ENCODE results near the gene TLR4.
A peak's percentile ranks its signal among the peaks of the same experiment; 100 is the strongest.

Gene TLR4

DNA sequence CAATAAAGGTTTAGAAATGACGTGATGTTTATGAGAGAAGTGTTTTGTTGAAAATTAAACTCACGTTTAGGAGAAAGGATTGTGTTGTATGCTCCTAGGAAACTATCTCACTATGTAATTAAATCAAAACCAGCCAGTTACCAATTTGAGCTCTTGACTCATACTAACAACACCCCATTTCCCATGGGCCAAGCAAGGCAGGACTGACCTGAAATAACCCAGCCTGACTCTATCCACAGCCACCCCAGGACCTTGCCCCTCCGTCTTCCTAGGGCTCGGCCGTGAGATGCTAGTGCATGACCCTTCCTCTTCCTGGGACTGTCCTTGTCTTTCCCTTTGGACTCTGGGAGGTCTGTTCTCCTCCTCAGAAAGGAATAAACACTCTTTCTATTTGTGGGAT, 16.4 kb downstream of the TLR4 start:
- no peak overlapping the region for H3K27ac ChIP-seq (ENCODE audit: insufficient read depth in 1 of 2, low read depth in 1 of 2, low read length in 2 of 2, poor library complexity in 1 of 2, severe bottlenecking in 2 of 2)
- no peak for DNase-seq
- H3K4me3 ChIP-seq (ENCODE audit: control insufficient read depth in 1 of 7, extremely low read depth in 1 of 7, insufficient read depth in 4 of 7, low read depth in 2 of 7, low read length in 6 of 7), result no peak overlapping the region
- POLR2A ChIA-PET, result no interaction called here
- no CpG with 5 or more reads among the region's 5 CpGs for WGBS (ENCODE audit: insufficient coverage)
- no peaks in the 10 kb centered on the region for H3K36me3 ChIP-seq (ENCODE audit: control insufficient read depth in 4 of 4, insufficient read depth in 4 of 4, low read length in 3 of 4)
- H3K4me1 ChIP-seq (ENCODE audit: control extremely low read depth in 1 of 4, control insufficient read depth in 4 of 4, insufficient read depth in 4 of 4, low read length in 3 of 4), result peaks cover 22 to 44% (median 33%) of the 10 kb centered on the region in 4 experiments
- H3K27me3 ChIP-seq (replicated peaks in 2 of 5; ENCODE audit: control insufficient read depth in 4 of 5, insufficient read depth in 5 of 5, low read length in 4 of 5), result no peaks in the 10 kb centered on the region
- CTCF ChIA-PET, result no interaction called here
- H3K9me3 ChIP-seq (ENCODE audit: control extremely low read depth in 1 of 5, control insufficient read depth in 4 of 5, insufficient read depth in 2 of 5, low read depth in 1 of 5, low read length in 4 of 5), result no peaks in the 10 kb centered on the region

GRCh38 chr9:117720987-117721386, 16.8 kb downstream of the TLR4 start:
- ChIA-PET POLR2A (no interaction called here), CTCF (no interaction called here)
- DNase-seq, result no peak
- H3K4me1 ChIP-seq (ENCODE audit: control extremely low read depth in 1 of 4, control insufficient read depth in 4 of 4, insufficient read depth in 4 of 4, low read length in 3 of 4), result peaks cover 26 to 48% (median 34%) of the 10 kb centered on the region in 4 experiments
- no peaks in the 10 kb centered on the region for H3K27me3 ChIP-seq (replicated peaks in 2 of 5; ENCODE audit: control insufficient read depth in 4 of 5, insufficient read depth in 5 of 5, low read length in 4 of 5)
- H3K4me3 ChIP-seq (ENCODE audit: control insufficient read depth in 1 of 7, extremely low read depth in 1 of 7, insufficient read depth in 4 of 7, low read depth in 2 of 7, low read length in 6 of 7), result no peak overlapping the region
- no peak overlapping the region for H3K27ac ChIP-seq (ENCODE audit: insufficient read depth in 1 of 2, low read depth in 1 of 2, low read length in 2 of 2, poor library complexity in 1 of 2, severe bottlenecking in 2 of 2)
- 50% methylated on average over 2 of the region's 2 CpGs for WGBS (ENCODE audit: insufficient coverage)
- no peaks in the 10 kb centered on the region for H3K36me3 ChIP-seq (ENCODE audit: control insufficient read depth in 4 of 4, insufficient read depth in 4 of 4, low read length in 3 of 4)
- no peaks in the 10 kb centered on the region for H3K9me3 ChIP-seq (ENCODE audit: control extremely low read depth in 1 of 5, control insufficient read depth in 4 of 5, insufficient read depth in 2 of 5, low read depth in 1 of 5, low read length in 4 of 5)

DNA sequence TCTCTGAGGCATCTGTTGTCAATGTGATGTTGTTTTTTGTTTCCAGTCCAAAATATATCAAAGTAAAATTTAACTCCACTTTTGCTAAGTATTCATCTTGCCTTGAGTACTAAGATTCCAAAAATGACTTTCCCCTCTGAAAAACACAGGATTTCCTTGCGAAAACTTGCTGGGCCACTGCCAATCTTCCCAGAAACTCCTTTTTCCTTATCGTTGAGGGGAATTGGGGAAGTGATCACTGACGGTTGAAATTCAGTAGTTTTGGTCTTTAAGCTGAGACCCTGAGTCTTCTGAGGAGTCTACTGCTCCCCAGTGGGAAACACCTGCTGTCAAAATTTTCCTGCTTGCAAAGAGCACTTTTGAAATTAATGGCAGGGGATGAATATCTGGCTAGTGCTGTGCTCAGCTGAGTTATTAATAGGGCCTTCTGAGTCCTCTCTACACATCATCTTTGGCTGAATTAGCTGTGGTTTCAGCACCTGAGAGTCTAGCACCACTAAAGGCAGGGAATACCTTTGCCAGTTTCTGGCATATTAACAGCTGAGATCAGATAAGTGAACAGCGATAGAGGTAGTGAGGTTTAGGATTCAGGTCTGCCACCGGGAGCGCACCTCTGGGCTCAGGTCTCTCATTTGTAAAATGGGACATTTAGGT, 18.0 kb downstream of the TLR4 start:
- CTCF ChIA-PET, result interaction anchor here (0.8 kb wide), 1 partner anchor 16 kb away, joined by 3 read pairs; no protein-coding TSS in a partner anchor

DNA sequence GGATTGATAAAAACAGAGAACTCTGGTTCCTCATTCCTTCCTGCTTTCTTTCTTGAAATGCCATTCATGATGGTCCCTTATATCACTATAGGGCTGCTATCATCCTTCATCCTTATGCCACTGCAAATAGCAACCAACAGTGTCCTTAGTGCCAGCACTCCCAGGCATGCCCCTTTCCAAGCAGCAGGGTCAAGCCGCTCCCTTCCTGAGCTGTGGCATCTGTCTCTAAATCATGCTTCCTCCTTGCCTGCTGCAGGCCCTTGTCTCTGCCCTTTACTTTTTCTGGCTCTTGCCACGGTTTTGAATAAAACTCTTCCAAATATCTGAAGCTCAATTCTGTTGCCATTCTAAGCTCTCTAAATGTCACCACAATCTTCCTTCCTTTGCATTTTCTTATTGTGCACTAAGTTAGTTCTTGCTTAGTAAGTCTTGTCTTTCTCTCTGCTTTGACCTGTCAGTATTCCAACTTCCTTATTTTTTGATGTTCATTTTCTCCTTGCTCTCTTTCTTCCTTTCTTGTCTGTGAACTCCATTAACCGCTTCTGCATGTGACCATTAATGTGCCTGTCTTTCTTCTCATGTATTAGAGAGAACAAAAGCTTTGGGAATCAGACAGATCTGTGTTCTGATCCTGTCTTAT, 19.9 kb downstream of the TLR4 start:
- peaks cover 13 to 32% (median 24%) of the 10 kb centered on the region in 4 experiments for H3K4me1 ChIP-seq (ENCODE audit: control extremely low read depth in 1 of 4, control insufficient read depth in 4 of 4, insufficient read depth in 4 of 4, low read length in 3 of 4)
- 5% methylated on average over 2 of the region's 3 CpGs for WGBS (ENCODE audit: insufficient coverage)

More for the DNA sequence above, 18.0 kb downstream of the TLR4 start:
- no peaks in the 10 kb centered on the region for H3K9me3 ChIP-seq (ENCODE audit: control extremely low read depth in 1 of 5, control insufficient read depth in 4 of 5, insufficient read depth in 2 of 5, low read depth in 1 of 5, low read length in 4 of 5)
- no peaks in the 10 kb centered on the region for H3K27me3 ChIP-seq (replicated peaks in 2 of 5; ENCODE audit: control insufficient read depth in 4 of 5, insufficient read depth in 5 of 5, low read length in 4 of 5)
- H3K27ac ChIP-seq (ENCODE audit: insufficient read depth in 1 of 2, low read depth in 1 of 2, low read length in 2 of 2, poor library complexity in 1 of 2, severe bottlenecking in 2 of 2), result no peak overlapping the region
- peaks cover 27 to 48% (median 35%) of the 10 kb centered on the region in 4 experiments for H3K4me1 ChIP-seq (ENCODE audit: control extremely low read depth in 1 of 4, control insufficient read depth in 4 of 4, insufficient read depth in 4 of 4, low read length in 3 of 4)
- no peaks in the 10 kb centered on the region for H3K36me3 ChIP-seq (ENCODE audit: control insufficient read depth in 4 of 4, insufficient read depth in 4 of 4, low read length in 3 of 4)
- POLR2A ChIA-PET, result no interaction called here
- no peak for DNase-seq
- 72% methylated on average over 6 of the region's 6 CpGs for WGBS (ENCODE audit: insufficient coverage)
- no peak overlapping the region for H3K4me3 ChIP-seq (ENCODE audit: control insufficient read depth in 1 of 7, extremely low read depth in 1 of 7, insufficient read depth in 4 of 7, low read depth in 2 of 7, low read length in 6 of 7)

DNA sequence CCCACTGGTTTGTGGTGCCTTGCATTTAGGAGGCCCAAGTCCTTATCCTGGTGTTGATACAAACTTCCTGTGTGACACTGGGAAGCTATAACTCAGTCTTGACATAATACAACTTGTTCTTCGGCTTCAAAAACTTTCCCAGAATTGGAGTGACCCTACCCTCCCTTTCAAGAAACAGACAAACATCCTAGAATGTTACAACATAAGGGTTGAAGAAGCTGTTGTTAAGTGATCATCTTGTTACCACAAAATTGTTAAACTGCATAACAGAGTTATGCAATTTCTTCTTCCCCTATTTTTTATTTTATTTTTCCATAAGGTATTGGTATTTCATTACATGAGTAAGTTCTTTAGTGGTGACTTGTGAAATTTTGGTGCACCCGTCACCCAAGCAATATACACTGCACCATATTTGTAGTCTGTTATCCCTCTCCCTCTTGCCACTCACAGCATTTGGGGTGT, 21.3 kb downstream of the TLR4 start:
- no peak overlapping the region for H3K27ac ChIP-seq (ENCODE audit: insufficient read depth in 1 of 2, low read depth in 1 of 2, low read length in 2 of 2, poor library complexity in 1 of 2, severe bottlenecking in 2 of 2)
- no CpG with 5 or more reads among the region's 2 CpGs for WGBS (ENCODE audit: insufficient coverage)
- POLR2A ChIA-PET, result no interaction called here

More for the DNA sequence above, 19.9 kb downstream of the TLR4 start:
- CTCF ChIA-PET, result interaction anchor here (0.7 to 1.4 kb wide), 4 partner anchors 10 to 16 kb away, joined by 3 read pairs; no protein-coding TSS in a partner anchor
- Histone ChIP-seq H3K9me3 (ENCODE audit: control extremely low read depth in 1 of 5, control insufficient read depth in 4 of 5, insufficient read depth in 2 of 5, low read depth in 1 of 5, low read length in 4 of 5) (no peaks in the 10 kb centered on the region), H3K36me3 (ENCODE audit: control insufficient read depth in 4 of 4, insufficient read depth in 4 of 4, low read length in 3 of 4) (no peaks in the 10 kb centered on the region), H3K27ac (ENCODE audit: insufficient read depth in 1 of 2, low read depth in 1 of 2, low read length in 2 of 2, poor library complexity in 1 of 2, severe bottlenecking in 2 of 2) (no peak overlapping the region), H3K4me3 (ENCODE audit: control insufficient read depth in 1 of 7, extremely low read depth in 1 of 7, insufficient read depth in 4 of 7, low read depth in 2 of 7, low read length in 6 of 7) (no peak overlapping the region), H3K27me3 (replicated peaks in 2 of 5; ENCODE audit: control insufficient read depth in 4 of 5, insufficient read depth in 5 of 5, low read length in 4 of 5) (no peaks in the 10 kb centered on the region)
- POLR2A ChIA-PET, result no interaction called here
- DNase-seq, result peak in 1 of 3 donors; percentile 42

GRCh38 chr9:117729375-117729774, 25.2 kb downstream of the TLR4 start:
- CTCF ChIA-PET, result interaction anchor here (1.1 kb wide), 1 partner anchor 13 kb away, joined by 3 read pairs; no protein-coding TSS in a partner anchor
- WGBS (ENCODE audit: insufficient coverage), result 92% methylated on average over 2 of the region's 2 CpGs
- no peak for DNase-seq
- Histone ChIP-seq H3K27ac (ENCODE audit: insufficient read depth in 1 of 2, low read depth in 1 of 2, low read length in 2 of 2, poor library complexity in 1 of 2, severe bottlenecking in 2 of 2) (no peak overlapping the region), H3K4me1 (ENCODE audit: control extremely low read depth in 1 of 4, control insufficient read depth in 4 of 4, insufficient read depth in 4 of 4, low read length in 3 of 4) (peaks cover 2 to 18% (median 13%) of the 10 kb centered on the region in 4 experiments), H3K36me3 (ENCODE audit: control insufficient read depth in 4 of 4, insufficient read depth in 4 of 4, low read length in 3 of 4) (no peaks in the 10 kb centered on the region), H3K4me3 (ENCODE audit: control insufficient read depth in 1 of 7, extremely low read depth in 1 of 7, insufficient read depth in 4 of 7, low read depth in 2 of 7, low read length in 6 of 7) (no peak overlapping the region), H3K9me3 (ENCODE audit: control extremely low read depth in 1 of 5, control insufficient read depth in 4 of 5, insufficient read depth in 2 of 5, low read depth in 1 of 5, low read length in 4 of 5) (no peaks in the 10 kb centered on the region), H3K27me3 (replicated peaks in 2 of 5; ENCODE audit: control insufficient read depth in 4 of 5, insufficient read depth in 5 of 5, low read length in 4 of 5) (no peaks in the 10 kb centered on the region)
- POLR2A ChIA-PET, result no interaction called here

More for the DNA sequence above, 21.3 kb downstream of the TLR4 start:
- H3K27me3 ChIP-seq (replicated peaks in 2 of 5; ENCODE audit: control insufficient read depth in 4 of 5, insufficient read depth in 5 of 5, low read length in 4 of 5), result no peaks in the 10 kb centered on the region
- H3K9me3 ChIP-seq (ENCODE audit: control extremely low read depth in 1 of 5, control insufficient read depth in 4 of 5, insufficient read depth in 2 of 5, low read depth in 1 of 5, low read length in 4 of 5), result no peaks in the 10 kb centered on the region
- no peak overlapping the region for H3K4me3 ChIP-seq (ENCODE audit: control insufficient read depth in 1 of 7, extremely low read depth in 1 of 7, insufficient read depth in 4 of 7, low read depth in 2 of 7, low read length in 6 of 7)
- H3K4me1 ChIP-seq (ENCODE audit: control extremely low read depth in 1 of 4, control insufficient read depth in 4 of 4, insufficient read depth in 4 of 4, low read length in 3 of 4), result peaks cover 8 to 30% (median 24%) of the 10 kb centered on the region in 4 experiments
- CTCF ChIA-PET, result interaction anchor here (0.6 to 1.5 kb wide), 2 partner anchors 8 to 165 kb away, joined by 3 read pairs; no protein-coding TSS in a partner anchor
- H3K36me3 ChIP-seq (ENCODE audit: control insufficient read depth in 4 of 4, insufficient read depth in 4 of 4, low read length in 3 of 4), result no peaks in the 10 kb centered on the region
- DNase-seq, result peak in 1 of 3 donors; percentile 37

DNA sequence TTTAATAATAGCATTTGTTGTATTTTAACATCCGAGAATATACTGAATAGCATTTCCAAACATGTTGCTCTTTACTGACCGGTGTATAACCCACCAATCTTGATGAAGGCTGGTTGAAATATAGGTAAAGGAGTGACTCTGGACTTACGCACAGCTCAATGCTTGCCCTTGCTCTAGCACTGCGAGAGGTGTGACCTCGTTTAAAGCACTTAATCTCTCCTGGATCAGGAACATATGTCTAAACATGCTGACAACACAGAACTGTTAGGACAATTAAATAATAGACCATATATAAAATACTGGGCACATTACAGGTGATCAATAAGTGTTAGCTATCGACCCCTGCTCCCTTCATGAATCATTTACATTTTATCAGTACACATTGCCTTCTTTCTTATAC, 28.3 kb downstream of the TLR4 start:
- Histone ChIP-seq H3K27me3 (replicated peaks in 2 of 5; ENCODE audit: control insufficient read depth in 4 of 5, insufficient read depth in 5 of 5, low read length in 4 of 5) (peaks cover 0 to 2% (median 0%) of the 10 kb centered on the region in 5 experiments), H3K27ac (ENCODE audit: insufficient read depth in 1 of 2, low read depth in 1 of 2, low read length in 2 of 2, poor library complexity in 1 of 2, severe bottlenecking in 2 of 2) (no peak overlapping the region), H3K9me3 (ENCODE audit: control extremely low read depth in 1 of 5, control insufficient read depth in 4 of 5, insufficient read depth in 2 of 5, low read depth in 1 of 5, low read length in 4 of 5) (no peaks in the 10 kb centered on the region), H3K4me3 (ENCODE audit: control insufficient read depth in 1 of 7, extremely low read depth in 1 of 7, insufficient read depth in 4 of 7, low read depth in 2 of 7, low read length in 6 of 7) (no peak overlapping the region), H3K4me1 (ENCODE audit: control extremely low read depth in 1 of 4, control insufficient read depth in 4 of 4, insufficient read depth in 4 of 4, low read length in 3 of 4) (no peaks in the 10 kb centered on the region), H3K36me3 (ENCODE audit: control insufficient read depth in 4 of 4, insufficient read depth in 4 of 4, low read length in 3 of 4) (no peaks in the 10 kb centered on the region)
- CTCF ChIA-PET, result interaction anchor here (1.2 kb wide), 1 partner anchor 64 kb away, joined by 3 read pairs; no protein-coding TSS in a partner anchor
- DNase-seq, result no peak
- WGBS (ENCODE audit: insufficient coverage), result no CpG with 5 or more reads among the region's 6 CpGs
- POLR2A ChIA-PET, result no interaction called here

Data from common myeloid progenitor, CD34-positive (primary cell).